Retina (tissue), 1 donor: ENCODE measurements around the gene UGT1A8.
"Not testable (repeated sequence)": the region's sequence is repeated elsewhere in the genome, so short reads cannot be mapped to it uniquely, and the experiment has no call there.

Experiments
- DNase-seq: peaks from one replicate; pipeline ENCODE4 v3.0.0-alpha.2; 2016

UGT1A8 gene

GRCh38 chr2:233689031-233689430 is 71.6 kb downstream of the UGT1A8 start:
- no peak for DNase-seq

GRCh38 chr2:233689501-233689900 is 72.1 kb downstream of the UGT1A8 start:
- DNase-seq, result no peak

- no peak for DNase-seq
These were observed 73.0 kb downstream of the UGT1A8 start for GRCh38 chr2:233690444-233690843.

- no peak for DNase-seq
These were observed 74.3 kb downstream of the UGT1A8 start for GRCh38 chr2:233691443-233692433.

GRCh38 chr2:233692648-233693047 is 75.2 kb downstream of the UGT1A8 start, which contains the start of gene UGT1A6:
Gene UGT1A6, plus strand, starts transcription at chr2:233692890. Its CDS starts 115 bp downstream, at chr2:233693005.
- no peak for DNase-seq

GRCh38 chr2:233693963-233694362 is 76.5 kb downstream of the UGT1A8 start:
- DNase-seq, result no peak

GRCh38 chr2:233698740-233699139 is 81.3 kb downstream of the UGT1A8 start:
- no peak for DNase-seq

- DNase-seq, result no peak
These were observed 82.1 kb downstream of the UGT1A8 start for GRCh38 chr2:233699424-233700027.

- peak; percentile 34 for DNase-seq
These were observed 82.7 kb downstream of the UGT1A8 start for GRCh38 chr2:233700028-233700635.

- DNase-seq, result not testable (repeated sequence)
These were observed 83.4 kb downstream of the UGT1A8 start for GRCh38 chr2:233700842-233701241.

- no peak for DNase-seq
These were observed 84.8 kb downstream of the UGT1A8 start for GRCh38 chr2:233702238-233702637.

- no peak for DNase-seq
These were observed 88.6 kb downstream of the UGT1A8 start for GRCh38 chr2:233705911-233706506.

GRCh38 chr2:233706720-233707119 is 89.3 kb downstream of the UGT1A8 start:
- no peak for DNase-seq

- peak; percentile 12 for DNase-seq
These were observed 90.7 kb downstream of the UGT1A8 start for GRCh38 chr2:233707940-233708644.

GRCh38 chr2:233708942-233709341 is 91.5 kb downstream of the UGT1A8 start:
- DNase-seq, result no peak

- peak; percentile 57 for DNase-seq
These were observed 94.0 kb downstream of the UGT1A8 start for GRCh38 chr2:233711312-233712008.

GRCh38 chr2:233712611-233713261 is 95.3 kb downstream of the UGT1A8 start, which contains the start of gene UGT1A5:
Gene UGT1A5, plus strand, starts transcription at chr2:233712907. Its CDS starts 85 bp downstream, at chr2:233712992.
- DNase-seq, result no peak

GRCh38 chr2:233713262-233713615 is 95.8 kb downstream of the UGT1A8 start:
- DNase-seq, result no peak

GRCh38 chr2:233714121-233714520 is 96.7 kb downstream of the UGT1A8 start:
- no peak for DNase-seq

- DNase-seq, result no peak
These were observed 101.1 kb downstream of the UGT1A8 start, which contains the start of gene UGT1A4 for GRCh38 chr2:233718552-233718951. Gene UGT1A4, plus strand, starts transcription at chr2:233718736. Its CDS starts 85 bp downstream, at chr2:233718821.

- DNase-seq, result no peak
These were observed 111.4 kb downstream of the UGT1A8 start, which contains the start of gene UGT1A3 for GRCh38 chr2:233728723-233729301. Gene UGT1A3, plus strand, starts transcription at chr2:233729042. Its CDS starts 85 bp downstream, at chr2:233729127.
